Activated CD4-positive, alpha-beta memory T cell treated with anti-CD3 and anti-CD28 coated beads, Interleukin-2, amount 10 ng/mL, durations not matched to agents 7 days and 5 days (primary cell): ENCODE measurements around the gene SLC35F1. TPM values are rescaled to one million over a fixed set of nuclear protein-coding genes. Genes with fewer than 3 reads are reported as not detected.

Experiments
- CTCF ChIA-PET: fragments of 350-600 bp; sonication (Branson Sonifier 250); formaldehyde crosslinking; loops from one replicate; lab custom pipeline; 2021; ENCODE audit warnings: antibody characterized with exemption, inconsistent platforms; lab: Charles Lee
- POLR2A ChIA-PET: fragments of 350-600 bp; sonication (Branson Sonifier 250); formaldehyde crosslinking; loops from one replicate; lab custom pipeline; 2021; ENCODE audit warnings: antibody characterized with exemption; lab: Charles Lee
- DNase-seq: peaks from one replicate; pipeline ENCODE4 v3.0.0-alpha.2; 2020
- H3K27ac Mint-ChIP-seq: one replicate; pipeline ENCODE4 v1.8.0; 2021; ENCODE audit warnings: mild to moderate bottlenecking, mixed read lengths
- H3K27me3 Mint-ChIP-seq: one replicate; pipeline ENCODE4 v1.8.0; 2021; ENCODE audit warnings: mixed read lengths
- H3K36me3 Mint-ChIP-seq: one replicate; pipeline ENCODE4 v1.8.0; 2021; ENCODE audit warnings: low read depth, mixed read lengths
- H3K4me1 Mint-ChIP-seq: one replicate; pipeline ENCODE4 v1.8.0; 2021; ENCODE audit warnings: mixed read lengths
- H3K4me3 Mint-ChIP-seq: one replicate; pipeline ENCODE4 v1.8.0; 2021; ENCODE audit warnings: mild to moderate bottlenecking, mixed read lengths
- H3K9me3 Mint-ChIP-seq: one replicate; pipeline ENCODE4 v1.8.0; 2021; ENCODE audit warnings: mixed read lengths
- total RNA-seq, 2 experiments: library from RNA; stranded (reverse); gene quantifications; one replicate each; pipeline ENCODE4 v1.2.3, GENCODE V29; 2021

Gene SLC35F1
- total RNA-seq, 2 experiments from 2014 or later: 0.05 TPM; not detected in 1

GRCh38 chr6:118163542-118163941 is 256.5 kb downstream of the SLC35F1 start:
- ChIA-PET POLR2A (no interaction called here), CTCF (no interaction called here)
- no peak for DNase-seq
- Mint-ChIP-seq H3K27ac (no peak overlapping the region), H3K36me3 (no peaks in the 10 kb centered on the region), H3K4me3 (no peak overlapping the region), H3K9me3 (no peaks in the 10 kb centered on the region), H3K4me1 (no peaks in the 10 kb centered on the region), H3K27me3 (peaks cover 2% of the 10 kb centered on the region)

- no peaks in the 10 kb centered on the region for H3K9me3 Mint-ChIP-seq
- H3K4me1 Mint-ChIP-seq: no peaks in the 10 kb centered on the region
- H3K27me3 Mint-ChIP-seq: peaks cover 2% of the 10 kb centered on the region
- no peaks in the 10 kb centered on the region for H3K36me3 Mint-ChIP-seq
- no peak for DNase-seq
- no peak overlapping the region for H3K27ac Mint-ChIP-seq
- ChIA-PET CTCF (no interaction called here), POLR2A (no interaction called here)
- H3K4me3 Mint-ChIP-seq: no peak overlapping the region
These were observed 258.4 kb downstream of the SLC35F1 start for GRCh38 chr6:118165500-118165899.

- no peaks in the 10 kb centered on the region for H3K4me1 Mint-ChIP-seq
- H3K27ac Mint-ChIP-seq: no peak overlapping the region
- H3K4me3 Mint-ChIP-seq: no peak overlapping the region
- POLR2A ChIA-PET: no interaction called here
- peaks cover under 1% of the 10 kb centered on the region for H3K9me3 Mint-ChIP-seq
- H3K27me3 Mint-ChIP-seq: peaks cover 4% of the 10 kb centered on the region
- CTCF ChIA-PET: no interaction called here
- no peak for DNase-seq
- H3K36me3 Mint-ChIP-seq: no peaks in the 10 kb centered on the region
These were observed 261.4 kb downstream of the SLC35F1 start for GRCh38 chr6:118168421-118168820.

- CTCF ChIA-PET: no interaction called here
These were observed 264.8 kb downstream of the SLC35F1 start for GRCh38 chr6:118171852-118172251.

GRCh38 chr6:118174071-118174470 is 267.0 kb downstream of the SLC35F1 start:
- H3K4me1 Mint-ChIP-seq: no peaks in the 10 kb centered on the region
- CTCF ChIA-PET: no interaction called here
- POLR2A ChIA-PET: no interaction called here
- no peak overlapping the region for H3K27ac Mint-ChIP-seq
- H3K9me3 Mint-ChIP-seq: peaks cover 6% of the 10 kb centered on the region
- no peaks in the 10 kb centered on the region for H3K36me3 Mint-ChIP-seq
- DNase-seq: no peak
- peaks cover 4% of the 10 kb centered on the region for H3K27me3 Mint-ChIP-seq
- H3K4me3 Mint-ChIP-seq: no peak overlapping the region

More at GRCh38 chr6:118171852-118172251, 264.8 kb downstream of the SLC35F1 start:
- Mint-ChIP-seq H3K9me3 (peaks cover 6% of the 10 kb centered on the region), H3K27me3 (peaks cover 4% of the 10 kb centered on the region), H3K27ac (no peak overlapping the region), H3K4me3 (no peak overlapping the region), H3K4me1 (no peaks in the 10 kb centered on the region), H3K36me3 (no peaks in the 10 kb centered on the region)
- POLR2A ChIA-PET: no interaction called here
- DNase-seq: no peak

GRCh38 chr6:118177720-118178119 is 270.7 kb downstream of the SLC35F1 start:
- POLR2A ChIA-PET: no interaction called here
- DNase-seq: no peak
- H3K27me3 Mint-ChIP-seq: peaks cover 10% of the 10 kb centered on the region
- CTCF ChIA-PET: no interaction called here
- H3K9me3 Mint-ChIP-seq: peaks cover 6% of the 10 kb centered on the region
- H3K4me1 Mint-ChIP-seq: no peaks in the 10 kb centered on the region
- H3K4me3 Mint-ChIP-seq: no peak overlapping the region
- H3K36me3 Mint-ChIP-seq: no peaks in the 10 kb centered on the region
- H3K27ac Mint-ChIP-seq: no peak overlapping the region

GRCh38 chr6:118179048-118179447 is 272.0 kb downstream of the SLC35F1 start:
- H3K27me3 Mint-ChIP-seq: peaks cover 7% of the 10 kb centered on the region
- no peak overlapping the region for H3K4me3 Mint-ChIP-seq
- no peaks in the 10 kb centered on the region for H3K4me1 Mint-ChIP-seq
- no peak for DNase-seq
- no peak overlapping the region for H3K27ac Mint-ChIP-seq
- no peaks in the 10 kb centered on the region for H3K36me3 Mint-ChIP-seq
- ChIA-PET CTCF (no interaction called here), POLR2A (no interaction called here)
- peaks cover 3% of the 10 kb centered on the region for H3K9me3 Mint-ChIP-seq

- CTCF ChIA-PET: interaction anchor here (0.6 kb wide), 1 partner anchor 18 kb away, joined by 3 read pairs; no protein-coding TSS in a partner anchor
- Mint-ChIP-seq H3K4me3 (no peak overlapping the region), H3K27ac (no peak overlapping the region), H3K36me3 (no peaks in the 10 kb centered on the region), H3K9me3 (no peaks in the 10 kb centered on the region), H3K27me3 (no peaks in the 10 kb centered on the region), H3K4me1 (peaks cover 8% of the 10 kb centered on the region)
- POLR2A ChIA-PET: interaction anchor here (0.6 kb wide), 1 partner anchor 613 kb away, joined by 4 read pairs; no protein-coding TSS in a partner anchor
- DNase-seq: no peak
These were observed 279.9 kb downstream of the SLC35F1 start for GRCh38 chr6:118186672-118187567.

GRCh38 chr6:118187568-118188164 is 280.6 kb downstream of the SLC35F1 start:
- DNase-seq: no peak
- H3K4me1 Mint-ChIP-seq: peaks cover 8% of the 10 kb centered on the region
- H3K36me3 Mint-ChIP-seq: no peaks in the 10 kb centered on the region
- ChIA-PET POLR2A (no interaction called here), CTCF (no interaction called here)
- H3K27ac Mint-ChIP-seq: no peak overlapping the region
- no peak overlapping the region for H3K4me3 Mint-ChIP-seq
- no peaks in the 10 kb centered on the region for H3K9me3 Mint-ChIP-seq
- no peaks in the 10 kb centered on the region for H3K27me3 Mint-ChIP-seq

GRCh38 chr6:118188561-118188960 is 281.5 kb downstream of the SLC35F1 start:
- H3K4me1 Mint-ChIP-seq: peaks cover 8% of the 10 kb centered on the region
- no peaks in the 10 kb centered on the region for H3K36me3 Mint-ChIP-seq
- ChIA-PET CTCF (no interaction called here), POLR2A (no interaction called here)
- no peak overlapping the region for H3K4me3 Mint-ChIP-seq
- no peak overlapping the region for H3K27ac Mint-ChIP-seq
- DNase-seq: no peak
- no peaks in the 10 kb centered on the region for H3K27me3 Mint-ChIP-seq
- no peaks in the 10 kb centered on the region for H3K9me3 Mint-ChIP-seq

- Mint-ChIP-seq H3K36me3 (no peaks in the 10 kb centered on the region), H3K4me1 (no peaks in the 10 kb centered on the region), H3K27ac (no peak overlapping the region), H3K27me3 (no peaks in the 10 kb centered on the region), H3K9me3 (no peaks in the 10 kb centered on the region), H3K4me3 (no peak overlapping the region)
- DNase-seq: no peak
- CTCF ChIA-PET: interaction anchor here (0.6 kb wide), 1 partner anchor 1781 kb away, joined by 3 read pairs; no protein-coding TSS in a partner anchor
- POLR2A ChIA-PET: no interaction called here
These were observed 290.5 kb downstream of the SLC35F1 start for GRCh38 chr6:118197539-118197938.

GRCh38 chr6:118198746-118199145 is 291.7 kb downstream of the SLC35F1 start:
- DNase-seq: no peak
- ChIA-PET CTCF (no interaction called here), POLR2A (no interaction called here)
- H3K4me3 Mint-ChIP-seq: no peak overlapping the region
- H3K36me3 Mint-ChIP-seq: no peaks in the 10 kb centered on the region
- H3K27ac Mint-ChIP-seq: no peak overlapping the region
- H3K9me3 Mint-ChIP-seq: no peaks in the 10 kb centered on the region
- no peaks in the 10 kb centered on the region for H3K27me3 Mint-ChIP-seq
- H3K4me1 Mint-ChIP-seq: no peaks in the 10 kb centered on the region

- Mint-ChIP-seq H3K9me3 (no peaks in the 10 kb centered on the region), H3K27ac (no peak overlapping the region), H3K27me3 (no peaks in the 10 kb centered on the region), H3K4me3 (no peak overlapping the region), H3K4me1 (no peaks in the 10 kb centered on the region), H3K36me3 (no peaks in the 10 kb centered on the region)
- CTCF ChIA-PET: no interaction called here
- POLR2A ChIA-PET: no interaction called here
- no peak for DNase-seq
These were observed 293.1 kb downstream of the SLC35F1 start for GRCh38 chr6:118200160-118200559.
